SU-DHL-6 (cell line): ENCODE data around the gene STOM.

Experiments used
- H2AFZ ChIP-seq: fragments of 200-600 bp; sonication (generic); 2 replicates; pipeline ENCODE4 v1.6.1; 2014; ENCODE audit warnings: low read depth, mild to moderate bottlenecking, moderate library complexity, mixed read lengths, antibody characterized with exemption, low read length; ENCODE audit not compliant: severe bottlenecking
- H3F3A ChIP-seq: fragments of 200-600 bp; shearing (Covaris generic); 2 replicates; pipeline ENCODE4 v1.6.0; 2016; ENCODE audit warnings: antibody characterized with exemption, mild to moderate bottlenecking; ENCODE audit not compliant: insufficient read depth
- H3K27ac ChIP-seq: fragments of 200-600 bp; sonication (generic); 2 replicates; pipeline ENCODE4 v1.5.1; 2016; ENCODE audit warnings: low read depth, mild to moderate bottlenecking, low read length, moderate library complexity, mixed read lengths
- H3K27me3 ChIP-seq: fragments of 200-600 bp; sonication (generic), shearing (Covaris generic); 2 replicates; pipeline ENCODE4 v1.6.0; 2014; ENCODE audit warnings: mild to moderate bottlenecking, low read length
- H3K36me3 ChIP-seq: fragments of 200-600 bp; sonication (generic); 2 replicates; pipeline ENCODE4 v1.6.1; 2014; ENCODE audit warnings: mild to moderate bottlenecking, low read length, mixed read lengths
- H3K4me2 ChIP-seq: fragments of 300-600, 200-600 bp; shearing (Covaris generic), sonication (generic); 2 replicates; pipeline ENCODE4 v1.6.0; 2014; ENCODE audit warnings: low read length, low read depth, mild to moderate bottlenecking; ENCODE audit not compliant: poor library complexity, severe bottlenecking
- H3K4me3 ChIP-seq: fragments of 200-600 bp; sonication (generic); 2 replicates; pipeline ENCODE4 v1.5.1; 2014; ENCODE audit warnings: antibody characterized with exemption, low read length, mild to moderate bottlenecking, mixed read lengths; ENCODE audit not compliant: insufficient read depth, poor library complexity, severe bottlenecking
- H3K79me2 ChIP-seq: fragments of 200-600 bp; sonication (generic); 2 replicates; pipeline ENCODE4 v1.6.1; 2014; ENCODE audit warnings: mild to moderate bottlenecking, low read length, moderate library complexity; ENCODE audit not compliant: insufficient read depth
- H3K9ac ChIP-seq: fragments of 200-600 bp; sonication (generic); 2 replicates; pipeline ENCODE4 v1.7.0; 2014; ENCODE audit warnings: mild to moderate bottlenecking, low read length
- H3K9me2 ChIP-seq: fragments of 200-600 bp; sonication (generic); replicated peaks from 2 replicates; pipeline ENCODE4 v1.6.1; 2014; ENCODE audit warnings: low read length; ENCODE audit not compliant: insufficient read depth
- H3K9me3 ChIP-seq: fragments of 200-600 bp; sonication (generic); 2 replicates; pipeline ENCODE4 v1.6.1; 2014; ENCODE audit warnings: low read length, mixed read lengths; ENCODE audit not compliant: insufficient read depth
- H4K20me1 ChIP-seq: fragments of 200-600 bp; sonication (generic); 2 replicates; pipeline ENCODE4 v1.6.1; 2014; ENCODE audit warnings: low read depth, mild to moderate bottlenecking, antibody characterized with exemption, low read length, moderate library complexity, mixed read lengths
- EZH2phosphoT487 ChIP-seq: fragments of 200-600 bp; sonication (generic), shearing (Covaris generic); conservative IDR thresholded peaks from 2 replicates; pipeline ENCODE4 v1.6.1; 2018; ENCODE audit warnings: mild to moderate bottlenecking, antibody characterized with exemption, low read length, moderate library complexity, mixed read lengths
- TF ChIP-seq, protein P1 (sequence below): fragments of 200-600 bp; sonication (generic); IDR thresholded peaks from one replicate; pipeline ENCODE4 v1.5.1; 2017; ENCODE audit warnings: antibody characterized with exemption, mild to moderate bottlenecking, low read length, moderate library complexity; ENCODE audit not compliant: insufficient read depth, poor library complexity, severe bottlenecking

The STOM gene

DNA sequence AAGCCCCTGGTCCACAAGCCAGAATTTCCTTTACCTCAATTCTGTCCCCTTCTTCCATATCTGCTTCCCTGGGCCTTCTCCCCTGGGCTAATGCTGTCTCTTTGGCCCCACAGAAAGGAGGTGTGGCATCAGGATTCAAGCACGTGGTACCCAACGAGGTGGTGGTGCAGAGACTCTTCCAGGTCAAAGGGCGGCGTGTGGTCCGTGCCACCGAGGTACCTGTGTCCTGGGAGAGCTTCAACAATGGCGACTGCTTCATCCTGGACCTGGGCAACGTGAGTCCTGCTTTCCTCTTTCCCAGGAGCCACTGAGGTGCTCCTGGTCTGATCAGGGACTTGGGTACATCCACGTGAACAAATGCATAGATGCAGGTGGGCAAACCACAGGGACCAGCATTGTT lies 59.5 kb downstream of the STOM start:
- H3K27me3 ChIP-seq = no peaks in the 10 kb centered on the region
- no peak overlapping the region for H3K27ac ChIP-seq
- H3K9me2 ChIP-seq = no peaks in the 10 kb centered on the region
- no peak overlapping the region for H3K9ac ChIP-seq
- H3K9me3 ChIP-seq = no peaks in the 10 kb centered on the region
- no peaks in the 10 kb centered on the region for H3K79me2 ChIP-seq
- H3F3A ChIP-seq = no peaks in the 10 kb centered on the region
- no peak overlapping the region for H3K4me3 ChIP-seq
- no peaks in the 10 kb centered on the region for H3K36me3 ChIP-seq
- H2AFZ ChIP-seq = no peak overlapping the region
- H4K20me1 ChIP-seq = no peaks in the 10 kb centered on the region
- H3K4me2 ChIP-seq = no peak overlapping the region
- no peak for TF ChIP-seq EZH2phosphoT487
- TF ChIP-seq, protein P1, sequence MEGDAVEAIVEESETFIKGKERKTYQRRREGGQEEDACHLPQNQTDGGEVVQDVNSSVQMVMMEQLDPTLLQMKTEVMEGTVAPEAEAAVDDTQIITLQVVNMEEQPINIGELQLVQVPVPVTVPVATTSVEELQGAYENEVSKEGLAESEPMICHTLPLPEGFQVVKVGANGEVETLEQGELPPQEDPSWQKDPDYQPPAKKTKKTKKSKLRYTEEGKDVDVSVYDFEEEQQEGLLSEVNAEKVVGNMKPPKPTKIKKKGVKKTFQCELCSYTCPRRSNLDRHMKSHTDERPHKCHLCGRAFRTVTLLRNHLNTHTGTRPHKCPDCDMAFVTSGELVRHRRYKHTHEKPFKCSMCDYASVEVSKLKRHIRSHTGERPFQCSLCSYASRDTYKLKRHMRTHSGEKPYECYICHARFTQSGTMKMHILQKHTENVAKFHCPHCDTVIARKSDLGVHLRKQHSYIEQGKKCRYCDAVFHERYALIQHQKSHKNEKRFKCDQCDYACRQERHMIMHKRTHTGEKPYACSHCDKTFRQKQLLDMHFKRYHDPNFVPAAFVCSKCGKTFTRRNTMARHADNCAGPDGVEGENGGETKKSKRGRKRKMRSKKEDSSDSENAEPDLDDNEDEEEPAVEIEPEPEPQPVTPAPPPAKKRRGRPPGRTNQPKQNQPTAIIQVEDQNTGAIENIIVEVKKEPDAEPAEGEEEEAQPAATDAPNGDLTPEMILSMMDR = no peak

DNA sequence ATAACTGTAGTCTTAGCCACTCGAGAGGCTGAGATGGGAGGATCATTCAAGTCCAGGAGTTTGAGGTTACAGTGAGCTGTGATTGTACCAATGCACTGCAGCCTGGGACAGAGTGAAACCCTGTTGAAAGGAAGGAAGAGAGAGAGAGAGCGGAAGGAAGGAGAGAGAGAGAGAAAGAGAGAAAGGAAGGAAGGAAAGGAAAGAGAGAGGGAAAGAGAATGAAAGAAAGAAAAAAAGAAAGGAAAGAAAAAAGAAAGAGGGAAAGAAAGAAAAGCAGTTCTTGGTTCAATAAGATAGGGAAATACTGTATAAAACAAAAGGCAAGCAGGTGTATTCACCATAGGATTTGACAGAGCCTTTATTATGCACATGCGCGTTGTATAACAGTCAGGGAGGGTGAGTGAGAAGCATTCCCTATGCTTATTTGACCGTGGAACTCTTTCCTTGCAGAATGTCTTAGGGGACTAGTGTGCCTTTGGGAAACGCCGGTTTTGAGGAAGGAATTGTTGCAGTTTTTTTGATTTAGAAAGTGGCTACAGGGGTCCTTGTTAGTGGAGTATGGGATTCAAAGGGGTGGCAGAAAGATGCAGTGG lies 60.1 kb downstream of the STOM start:
- Histone ChIP-seq H3K9me2 (no peaks in the 10 kb centered on the region), H3K4me3 (no peak overlapping the region), H3K9ac (no peak overlapping the region), H3K79me2 (no peaks in the 10 kb centered on the region), H4K20me1 (no peaks in the 10 kb centered on the region), H3K27me3 (no peaks in the 10 kb centered on the region), H3K4me2 (no peak overlapping the region), H3K36me3 (no peaks in the 10 kb centered on the region), H3F3A (no peaks in the 10 kb centered on the region), H3K27ac (no peak overlapping the region), H3K9me3 (no peaks in the 10 kb centered on the region), H2AFZ (no peak overlapping the region)
- TF ChIP-seq EZH2phosphoT487 = no peak
- TF ChIP-seq, protein P1 = no peak

DNA sequence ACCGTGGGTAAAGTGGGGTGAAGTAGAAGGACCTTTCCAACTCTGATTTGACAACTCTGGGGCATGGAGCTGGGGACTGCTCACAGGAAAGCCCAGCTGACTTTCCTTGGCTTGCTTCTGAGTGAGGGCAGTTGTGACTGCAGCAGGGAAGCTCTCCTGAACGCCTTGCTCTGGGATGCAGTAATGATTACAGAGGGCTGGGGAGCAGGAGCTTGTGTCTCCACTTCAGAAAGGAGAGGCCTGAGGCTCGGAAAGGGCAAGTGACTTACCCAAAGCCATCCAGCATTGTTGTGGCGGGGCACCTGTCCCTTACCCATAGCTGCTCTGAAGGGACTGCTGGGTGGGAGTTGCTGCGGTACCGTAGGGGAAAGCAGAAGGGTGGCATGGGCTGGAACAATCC lies 60.9 kb downstream of the STOM start:
- no peaks in the 10 kb centered on the region for H3K79me2 ChIP-seq
- no peaks in the 10 kb centered on the region for H3K36me3 ChIP-seq
- no peak overlapping the region for H2AFZ ChIP-seq
- no peaks in the 10 kb centered on the region for H3F3A ChIP-seq
- no peaks in the 10 kb centered on the region for H3K9me2 ChIP-seq
- no peaks in the 10 kb centered on the region for H4K20me1 ChIP-seq
- TF ChIP-seq, protein P1 = no peak
- TF ChIP-seq EZH2phosphoT487 = no peak
- no peaks in the 10 kb centered on the region for H3K27me3 ChIP-seq
- no peaks in the 10 kb centered on the region for H3K9me3 ChIP-seq
- H3K27ac ChIP-seq = no peak overlapping the region
- H3K4me2 ChIP-seq = no peak overlapping the region
- H3K4me3 ChIP-seq = no peak overlapping the region
- H3K9ac ChIP-seq = no peak overlapping the region
